Loucy (cell line): ENCODE data around the gene CDR2L.

Experiments
- H2AFZ ChIP-seq: fragments of 200-600 bp; sonication (generic); 2 replicates; pipeline ENCODE4 v1.6.0; 2016; ENCODE audit warnings: antibody characterized with exemption, mild to moderate bottlenecking, low read length, moderate library complexity
- H3F3A ChIP-seq: fragments of 200-600 bp; 2 replicates; pipeline ENCODE4 v1.6.0; 2016; ENCODE audit warnings: antibody characterized with exemption, low read depth, mild to moderate bottlenecking
- H3K27me3 ChIP-seq: fragments of 200-600 bp; sonication (generic); 2 replicates; pipeline ENCODE4 v1.6.1; 2014; ENCODE audit warnings: low read length, mild to moderate bottlenecking; ENCODE audit not compliant: insufficient read depth, poor library complexity, severe bottlenecking
- H3K36me3 ChIP-seq: fragments of 200-600 bp; sonication (generic); 2 replicates; pipeline ENCODE4 v1.6.1; 2016; ENCODE audit warnings: low read length; ENCODE audit not compliant: insufficient read depth
- H3K4me1 ChIP-seq: fragments of 200-600 bp; sonication (generic); 2 replicates; pipeline ENCODE4 v1.5.1; 2014; ENCODE audit warnings: low read length, mild to moderate bottlenecking; ENCODE audit not compliant: insufficient read depth, poor library complexity, severe bottlenecking
- H3K4me2 ChIP-seq: fragments of 200-600 bp; sonication (generic); 2 replicates; pipeline ENCODE4 v1.6.0; 2014; ENCODE audit warnings: antibody characterized with exemption, low read length, low read depth, mild to moderate bottlenecking; ENCODE audit not compliant: poor library complexity, severe bottlenecking
- H3K4me3 ChIP-seq: fragments of 200-600 bp; sonication (generic); 2 replicates; pipeline ENCODE4 v1.5.1; 2014; ENCODE audit warnings: low read length, mild to moderate bottlenecking, mixed read lengths; ENCODE audit not compliant: poor library complexity, severe bottlenecking
- H3K79me2 ChIP-seq: fragments of 200-600 bp; sonication (generic); 2 replicates; pipeline ENCODE4 v1.6.1; 2014; ENCODE audit warnings: low read length; ENCODE audit not compliant: insufficient read depth
- H3K9ac ChIP-seq: fragments of 200-600 bp; sonication (generic); 2 replicates; pipeline ENCODE4 v1.6.0; 2014; ENCODE audit warnings: mild to moderate bottlenecking, low read depth, low read length, moderate library complexity; ENCODE audit not compliant: poor library complexity, severe bottlenecking
- H3K9me2 ChIP-seq: fragments of 200-600 bp; sonication (generic); replicated peaks from 2 replicates; pipeline ENCODE4 v1.6.1; 2016; ENCODE audit warnings: low read depth, low read length, mixed read lengths
- H3K9me3 ChIP-seq: fragments of 200-600 bp; sonication (generic); 2 replicates; pipeline ENCODE4 v1.6.1; 2014; ENCODE audit warnings: mild to moderate bottlenecking, antibody characterized with exemption, low read length, low read depth; ENCODE audit not compliant: insufficient read depth
- H4K20me1 ChIP-seq: fragments of 200-600 bp; sonication (generic); 2 replicates; pipeline ENCODE4 v1.6.0; 2014; ENCODE audit warnings: antibody characterized with exemption, low read length, mild to moderate bottlenecking; ENCODE audit not compliant: insufficient read depth, poor library complexity, severe bottlenecking
- EZH2phosphoT487 ChIP-seq: fragments of 200-600 bp; IDR thresholded peaks from 2 replicates; pipeline ENCODE4 v1.6.1; 2018; ENCODE audit warnings: antibody characterized with exemption, mild to moderate bottlenecking, moderate library complexity, borderline replicate concordance
- TF ChIP-seq, protein P1 (sequence below): fragments of 200-600 bp; sonication (generic); conservative IDR thresholded peaks from 2 replicates; pipeline ENCODE4 v1.5.1; 2014; ENCODE audit warnings: mild to moderate bottlenecking, antibody characterized with exemption, low read length

CDR2L gene

DNA sequence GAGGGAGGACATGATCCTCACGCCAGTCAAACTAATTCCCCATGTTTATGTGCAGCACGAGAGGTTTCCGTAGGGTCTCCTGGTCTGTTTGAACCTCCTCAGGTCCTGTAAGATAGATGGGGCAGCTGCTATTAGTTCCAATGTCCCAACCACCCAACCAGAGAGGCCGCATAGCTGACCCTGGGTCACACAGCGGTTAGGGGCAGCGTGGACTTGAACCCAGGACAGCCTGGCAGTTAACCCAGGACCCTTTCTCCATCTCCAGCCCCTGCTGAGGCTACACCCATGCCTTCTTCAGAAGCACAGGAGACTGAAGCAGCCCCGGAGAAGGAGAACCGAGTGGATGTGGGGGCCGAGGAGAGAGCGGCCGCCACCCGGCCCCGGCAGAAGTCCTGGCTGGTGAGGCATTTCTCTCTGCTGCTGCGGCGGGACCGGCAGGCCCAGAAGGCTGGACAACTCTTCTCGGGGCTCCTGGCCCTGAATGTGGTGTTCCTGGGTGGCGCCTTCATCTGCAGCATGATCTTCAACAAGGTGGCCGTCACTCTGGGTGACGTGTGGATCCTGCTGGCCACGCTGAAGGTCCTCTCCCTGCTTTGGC is 46.2 kb upstream of the CDR2L start:
- H3F3A ChIP-seq: no peaks in the 10 kb centered on the region
- no peak overlapping the region for H2AFZ ChIP-seq
- no peak overlapping the region for H3K4me3 ChIP-seq
- H3K4me2 ChIP-seq: no peak overlapping the region
- no peaks in the 10 kb centered on the region for H3K36me3 ChIP-seq
- H3K27me3 ChIP-seq: no peaks in the 10 kb centered on the region
- no peaks in the 10 kb centered on the region for H3K4me1 ChIP-seq
- H3K9me3 ChIP-seq: no peaks in the 10 kb centered on the region
- H3K9ac ChIP-seq: no peak overlapping the region
- no peaks in the 10 kb centered on the region for H3K9me2 ChIP-seq
- H3K79me2 ChIP-seq: no peaks in the 10 kb centered on the region
- no peaks in the 10 kb centered on the region for H4K20me1 ChIP-seq
- no peak for TF ChIP-seq EZH2phosphoT487
- TF ChIP-seq, protein P1, sequence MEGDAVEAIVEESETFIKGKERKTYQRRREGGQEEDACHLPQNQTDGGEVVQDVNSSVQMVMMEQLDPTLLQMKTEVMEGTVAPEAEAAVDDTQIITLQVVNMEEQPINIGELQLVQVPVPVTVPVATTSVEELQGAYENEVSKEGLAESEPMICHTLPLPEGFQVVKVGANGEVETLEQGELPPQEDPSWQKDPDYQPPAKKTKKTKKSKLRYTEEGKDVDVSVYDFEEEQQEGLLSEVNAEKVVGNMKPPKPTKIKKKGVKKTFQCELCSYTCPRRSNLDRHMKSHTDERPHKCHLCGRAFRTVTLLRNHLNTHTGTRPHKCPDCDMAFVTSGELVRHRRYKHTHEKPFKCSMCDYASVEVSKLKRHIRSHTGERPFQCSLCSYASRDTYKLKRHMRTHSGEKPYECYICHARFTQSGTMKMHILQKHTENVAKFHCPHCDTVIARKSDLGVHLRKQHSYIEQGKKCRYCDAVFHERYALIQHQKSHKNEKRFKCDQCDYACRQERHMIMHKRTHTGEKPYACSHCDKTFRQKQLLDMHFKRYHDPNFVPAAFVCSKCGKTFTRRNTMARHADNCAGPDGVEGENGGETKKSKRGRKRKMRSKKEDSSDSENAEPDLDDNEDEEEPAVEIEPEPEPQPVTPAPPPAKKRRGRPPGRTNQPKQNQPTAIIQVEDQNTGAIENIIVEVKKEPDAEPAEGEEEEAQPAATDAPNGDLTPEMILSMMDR: no peak

DNA sequence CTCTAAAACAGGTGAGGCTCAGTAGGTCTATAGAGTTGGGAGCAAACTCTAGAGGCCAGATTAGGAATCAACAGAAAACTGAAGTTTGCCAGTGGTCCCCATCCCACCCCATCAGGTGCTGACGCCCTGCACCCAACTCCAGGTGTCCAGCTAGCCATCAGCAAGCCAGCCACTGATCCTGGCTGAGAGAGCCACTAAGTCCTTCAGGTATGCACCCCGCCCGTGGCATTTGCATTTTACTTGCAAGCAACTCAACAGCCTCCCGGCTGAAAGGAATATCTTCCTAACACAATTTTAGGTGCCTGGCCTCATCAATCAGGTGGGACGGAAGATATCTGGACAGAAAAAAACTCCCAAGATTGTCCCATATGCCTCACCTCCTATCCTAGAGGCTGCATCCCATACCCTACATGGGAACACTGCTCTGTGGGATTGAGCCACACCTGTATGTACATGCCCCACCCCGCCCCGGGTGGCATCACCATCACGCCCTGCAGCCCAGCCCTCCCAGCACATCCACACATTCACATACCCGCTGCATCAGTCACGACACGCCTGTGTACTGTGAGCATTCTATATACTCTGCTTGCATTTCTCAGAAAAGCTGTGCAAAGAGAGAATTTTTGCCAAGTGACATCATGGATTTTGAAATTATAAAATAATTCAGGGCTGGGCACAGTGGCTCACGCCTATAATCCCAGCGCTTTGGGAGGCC is 43.5 kb upstream of the CDR2L start:
- Histone ChIP-seq H3K4me3 (no peak overlapping the region), H3F3A (no peaks in the 10 kb centered on the region), H3K9me3 (no peaks in the 10 kb centered on the region), H3K9me2 (no peaks in the 10 kb centered on the region), H2AFZ (no peak overlapping the region), H3K79me2 (no peaks in the 10 kb centered on the region), H3K9ac (no peak overlapping the region), H3K27me3 (no peaks in the 10 kb centered on the region), H3K4me2 (no peak overlapping the region), H3K36me3 (no peaks in the 10 kb centered on the region), H4K20me1 (no peaks in the 10 kb centered on the region), H3K4me1 (no peaks in the 10 kb centered on the region)
- no peak for TF ChIP-seq EZH2phosphoT487
- TF ChIP-seq, protein P1: no peak

DNA sequence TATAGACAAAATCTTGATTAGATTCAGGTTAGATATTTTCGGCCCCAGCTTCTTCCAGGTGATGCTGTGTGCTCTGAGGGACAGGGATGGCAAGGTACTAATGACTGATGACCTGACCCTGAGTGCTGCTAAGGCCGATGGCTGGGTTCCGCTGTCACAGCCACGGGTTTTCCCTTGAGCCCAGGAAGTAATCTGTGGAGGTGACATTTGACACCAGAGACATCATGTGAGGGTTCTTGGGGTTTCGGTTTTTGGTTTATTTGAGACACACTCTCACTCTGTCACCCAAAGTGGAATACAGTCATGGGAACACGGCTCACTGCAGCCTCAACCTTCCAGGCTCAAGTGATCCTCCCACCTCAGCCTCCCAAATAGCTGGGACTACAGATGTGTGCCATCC is 41.9 kb upstream of the CDR2L start:
- Histone ChIP-seq H3K4me1 (no peaks in the 10 kb centered on the region), H3F3A (no peaks in the 10 kb centered on the region), H3K79me2 (no peaks in the 10 kb centered on the region), H3K27me3 (no peaks in the 10 kb centered on the region), H3K4me3 (no peak overlapping the region), H3K9me2 (no peaks in the 10 kb centered on the region), H3K36me3 (no peaks in the 10 kb centered on the region), H3K9me3 (no peaks in the 10 kb centered on the region), H2AFZ (no peak overlapping the region), H3K4me2 (no peak overlapping the region), H4K20me1 (no peaks in the 10 kb centered on the region), H3K9ac (no peak overlapping the region)
- TF ChIP-seq, protein P1: no peak
- TF ChIP-seq EZH2phosphoT487: no peak
